ENCODE measurements around the gene MXI1. TPM values are rescaled to one million over a fixed set of nuclear protein-coding genes. Genes with fewer than 3 reads are reported as not detected.

The MXI1 gene
- total RNA-seq, 3 donors from 2014 or later (not counting 1 experiment from before 2014, with no cell fraction given): 11.2 to 14.1 (median 13.6) TPM

DNA sequence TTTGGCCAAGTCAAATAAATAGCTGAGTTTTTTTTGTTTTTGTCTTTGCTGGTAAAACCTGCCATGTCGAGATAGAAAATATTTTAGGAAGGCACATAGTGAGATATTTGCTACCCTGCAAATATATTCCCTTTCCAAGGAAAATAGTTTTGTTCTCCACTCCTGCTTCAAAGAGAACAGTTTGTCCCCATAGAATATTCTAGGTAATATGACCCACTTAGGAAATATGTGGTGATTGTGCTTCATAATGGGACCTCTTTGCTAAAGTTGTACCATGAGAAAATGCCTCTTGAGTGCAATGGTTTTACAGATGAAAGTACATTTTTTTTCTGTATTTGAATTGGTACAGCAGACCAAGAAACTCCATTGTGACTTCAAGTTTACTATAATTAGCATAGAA is 55.8 kb downstream of the MXI1 start:
- intact Hi-C loops (cut with micrococcal nuclease): loop anchor here (5.0 kb wide), 1 partner anchor 36 kb away; no protein-coding TSS in a partner anchor
- no peak overlapping the region for H3K27ac ChIP-seq (ENCODE audit: low read length)

DNA sequence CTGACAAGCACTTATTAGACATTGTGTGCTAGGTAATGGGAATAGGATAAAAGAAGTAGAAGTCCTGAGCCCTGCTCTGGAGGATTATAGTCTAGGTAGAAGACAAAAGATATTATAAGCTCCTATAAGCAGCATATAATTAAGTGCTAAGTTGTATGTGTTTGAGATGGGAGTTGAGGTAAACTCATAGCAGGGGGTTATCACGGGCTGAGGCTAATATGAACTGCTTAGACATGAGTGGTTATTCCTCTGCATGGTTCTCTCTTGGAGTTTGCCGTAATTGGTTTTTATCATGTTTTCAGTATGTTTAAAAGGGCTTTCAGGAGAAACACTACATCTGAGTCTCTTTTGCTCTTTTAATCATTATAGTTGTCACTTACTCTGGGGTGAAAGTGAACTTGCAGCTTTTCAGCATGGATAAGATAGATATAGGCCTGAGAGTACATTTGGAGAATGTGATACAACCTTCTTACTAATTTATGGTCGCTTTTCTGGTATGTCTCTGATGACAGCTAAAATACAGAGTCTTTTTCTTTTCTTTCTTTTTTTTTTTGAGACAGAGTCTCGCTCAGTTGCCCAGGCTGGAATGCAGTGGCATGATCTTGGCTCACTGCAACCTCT is 58.3 kb downstream of the MXI1 start:
- DNase-seq: no peak
- Mint-ChIP-seq H3K27ac (no peak overlapping the region), H3K27me3 (ENCODE audit: low read depth in 2 of 2) (peaks cover 7 to 30% of the 10 kb centered on the region in 2 donors), H3K4me1 (peaks cover 10 to 20% of the 10 kb centered on the region in 2 donors), H3K4me3 (no peak overlapping the region), H3K36me3 (no peaks in the 10 kb centered on the region), H3K9me3 (no peaks in the 10 kb centered on the region)
- Histone ChIP-seq H3K4me1 (ENCODE audit: control insufficient read depth, insufficient read depth, low read length) (no peaks in the 10 kb centered on the region), H3K27me3 (ENCODE audit: control insufficient read depth, insufficient read depth, low read length) (no peaks in the 10 kb centered on the region), H3K9me3 (ENCODE audit: control insufficient read depth, insufficient read depth, low read length) (no peaks in the 10 kb centered on the region), H3K36me3 (ENCODE audit: control insufficient read depth, insufficient read depth, low read length) (no peaks in the 10 kb centered on the region), H3K27ac (ENCODE audit: low read length) (no peak overlapping the region), H3K4me3 (ENCODE audit: low read length) (no peak overlapping the region)
- intact Hi-C loops (cut with micrococcal nuclease): no loop called here
- 97% methylated on average over 4 of the region's 4 CpGs for WGBS (ENCODE audit: insufficient coverage)
- TF ChIP-seq, protein P1, sequence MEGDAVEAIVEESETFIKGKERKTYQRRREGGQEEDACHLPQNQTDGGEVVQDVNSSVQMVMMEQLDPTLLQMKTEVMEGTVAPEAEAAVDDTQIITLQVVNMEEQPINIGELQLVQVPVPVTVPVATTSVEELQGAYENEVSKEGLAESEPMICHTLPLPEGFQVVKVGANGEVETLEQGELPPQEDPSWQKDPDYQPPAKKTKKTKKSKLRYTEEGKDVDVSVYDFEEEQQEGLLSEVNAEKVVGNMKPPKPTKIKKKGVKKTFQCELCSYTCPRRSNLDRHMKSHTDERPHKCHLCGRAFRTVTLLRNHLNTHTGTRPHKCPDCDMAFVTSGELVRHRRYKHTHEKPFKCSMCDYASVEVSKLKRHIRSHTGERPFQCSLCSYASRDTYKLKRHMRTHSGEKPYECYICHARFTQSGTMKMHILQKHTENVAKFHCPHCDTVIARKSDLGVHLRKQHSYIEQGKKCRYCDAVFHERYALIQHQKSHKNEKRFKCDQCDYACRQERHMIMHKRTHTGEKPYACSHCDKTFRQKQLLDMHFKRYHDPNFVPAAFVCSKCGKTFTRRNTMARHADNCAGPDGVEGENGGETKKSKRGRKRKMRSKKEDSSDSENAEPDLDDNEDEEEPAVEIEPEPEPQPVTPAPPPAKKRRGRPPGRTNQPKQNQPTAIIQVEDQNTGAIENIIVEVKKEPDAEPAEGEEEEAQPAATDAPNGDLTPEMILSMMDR (IDR thresholded peaks at IDR 0.05): no peak
- ATAC-seq: no peak

More for the DNA sequence above, 55.8 kb downstream of the MXI1 start:
- TF ChIP-seq, protein P1 (IDR thresholded peaks at IDR 0.05): no peak
- DNase-seq (no peak), ATAC-seq (no peak)
- Mint-ChIP-seq H3K4me3 (no peak overlapping the region), H3K27me3 (ENCODE audit: low read depth in 2 of 2) (peaks cover 14 to 45% of the 10 kb centered on the region in 2 donors), H3K27ac (no peak overlapping the region), H3K9me3 (no peaks in the 10 kb centered on the region), H3K36me3 (no peaks in the 10 kb centered on the region), H3K4me1 (no peaks in the 10 kb centered on the region)
- H3K36me3 ChIP-seq (ENCODE audit: control insufficient read depth, insufficient read depth, low read length): no peaks in the 10 kb centered on the region
- no peaks in the 10 kb centered on the region for H3K9me3 ChIP-seq (ENCODE audit: control insufficient read depth, insufficient read depth, low read length)
- no peaks in the 10 kb centered on the region for H3K27me3 ChIP-seq (ENCODE audit: control insufficient read depth, insufficient read depth, low read length)
- no peaks in the 10 kb centered on the region for H3K4me1 ChIP-seq (ENCODE audit: control insufficient read depth, insufficient read depth, low read length)
- no CpG with 5 or more reads among the region's 1 CpG for WGBS (ENCODE audit: insufficient coverage)
- H3K4me3 ChIP-seq (ENCODE audit: low read length): no peak overlapping the region

DNA sequence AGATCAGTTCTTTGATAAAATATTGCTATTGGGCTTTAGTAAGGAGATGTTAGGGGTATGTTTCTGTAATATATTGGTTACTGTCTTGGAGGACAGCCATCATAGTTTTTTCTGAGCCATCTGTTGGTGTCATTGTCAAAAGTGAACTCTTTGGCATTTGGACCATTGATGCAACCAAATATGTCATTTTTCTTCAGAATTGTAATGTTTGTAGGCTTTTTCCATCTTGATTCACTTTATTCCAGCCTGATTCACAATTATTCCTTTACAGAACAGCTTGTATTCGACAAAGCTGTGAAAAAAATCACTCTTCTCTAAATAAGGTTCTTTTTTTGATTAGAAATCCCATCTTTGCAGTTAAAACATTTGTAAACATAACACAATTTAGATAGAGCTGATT is 59.9 kb downstream of the MXI1 start:
- H3K4me3 ChIP-seq (ENCODE audit: low read length): no peak overlapping the region
- H3K27ac Mint-ChIP-seq: no peak overlapping the region
- DNase-seq (no peak), ATAC-seq (no peak)
- H3K4me3 Mint-ChIP-seq: no peak overlapping the region
- no peaks in the 10 kb centered on the region for H3K9me3 Mint-ChIP-seq
- WGBS (ENCODE audit: insufficient coverage): no CpG with 5 or more reads among the region's 1 CpG
- H3K4me1 Mint-ChIP-seq: peaks cover 10 to 20% of the 10 kb centered on the region in 2 donors
- no peak overlapping the region for H3K27ac ChIP-seq (ENCODE audit: low read length)
- H3K9me3 ChIP-seq (ENCODE audit: control insufficient read depth, insufficient read depth, low read length): no peaks in the 10 kb centered on the region
- intact Hi-C loops (cut with micrococcal nuclease): no loop called here
- H3K36me3 Mint-ChIP-seq: no peaks in the 10 kb centered on the region
- no peaks in the 10 kb centered on the region for H3K27me3 ChIP-seq (ENCODE audit: control insufficient read depth, insufficient read depth, low read length)
- H3K36me3 ChIP-seq (ENCODE audit: control insufficient read depth, insufficient read depth, low read length): no peaks in the 10 kb centered on the region
- TF ChIP-seq, protein P1 (IDR thresholded peaks at IDR 0.05): no peak
- peaks cover 7 to 19% of the 10 kb centered on the region in 2 donors for H3K27me3 Mint-ChIP-seq (ENCODE audit: low read depth in 2 of 2)
- H3K4me1 ChIP-seq (ENCODE audit: control insufficient read depth, insufficient read depth, low read length): no peaks in the 10 kb centered on the region

DNA sequence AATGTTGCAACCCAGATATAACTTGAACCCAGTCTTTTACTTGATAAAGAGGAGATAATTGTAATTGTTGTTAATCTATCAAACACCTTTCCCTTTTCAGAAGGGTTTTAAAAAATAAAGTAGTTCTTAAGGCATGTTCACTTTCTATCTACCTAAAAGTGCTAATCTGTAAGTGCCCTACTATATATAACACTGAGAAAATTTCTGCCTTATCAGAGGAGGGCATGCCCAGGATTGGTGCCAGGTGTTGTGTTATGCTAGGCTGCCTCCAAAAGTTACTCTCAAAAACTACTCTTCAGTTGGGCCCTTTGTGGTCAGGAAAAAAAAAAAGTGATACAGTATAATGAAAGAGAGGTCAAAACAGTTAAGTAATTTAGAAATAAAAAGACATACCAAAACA is 61.0 kb downstream of the MXI1 start:
- H3K27ac ChIP-seq (ENCODE audit: low read length): no peak overlapping the region
- H3K9me3 ChIP-seq (ENCODE audit: control insufficient read depth, insufficient read depth, low read length): no peaks in the 10 kb centered on the region
- H3K4me1 ChIP-seq (ENCODE audit: control insufficient read depth, insufficient read depth, low read length): no peaks in the 10 kb centered on the region
- TF ChIP-seq, protein P1 (IDR thresholded peaks at IDR 0.05): no peak
- H3K36me3 ChIP-seq (ENCODE audit: control insufficient read depth, insufficient read depth, low read length): no peaks in the 10 kb centered on the region
- intact Hi-C loops (cut with micrococcal nuclease): no loop called here
- H3K27ac Mint-ChIP-seq: no peak overlapping the region
- H3K27me3 Mint-ChIP-seq (ENCODE audit: low read depth in 2 of 2): peaks cover 10 to 15% of the 10 kb centered on the region in 2 donors
- no peaks in the 10 kb centered on the region for H3K9me3 Mint-ChIP-seq
- no peak overlapping the region for H3K4me3 Mint-ChIP-seq
- no peaks in the 10 kb centered on the region for H3K27me3 ChIP-seq (ENCODE audit: control insufficient read depth, insufficient read depth, low read length)
- peaks cover 14 to 24% of the 10 kb centered on the region in 2 donors for H3K4me1 Mint-ChIP-seq
- no peak for ATAC-seq
- no peak overlapping the region for H3K4me3 ChIP-seq (ENCODE audit: low read length)
- no peaks in the 10 kb centered on the region for H3K36me3 Mint-ChIP-seq
- no peak for DNase-seq

Measured in natural killer cell (primary cell).